ENCODE measurements around the gene DLGAP1. TPM values are rescaled to one million over a fixed set of nuclear protein-coding genes. Genes with fewer than 3 reads are reported as not detected.

The DLGAP1 gene
- total RNA-seq, 1 experiment from 2014 or later = 23.2 TPM

DNA sequence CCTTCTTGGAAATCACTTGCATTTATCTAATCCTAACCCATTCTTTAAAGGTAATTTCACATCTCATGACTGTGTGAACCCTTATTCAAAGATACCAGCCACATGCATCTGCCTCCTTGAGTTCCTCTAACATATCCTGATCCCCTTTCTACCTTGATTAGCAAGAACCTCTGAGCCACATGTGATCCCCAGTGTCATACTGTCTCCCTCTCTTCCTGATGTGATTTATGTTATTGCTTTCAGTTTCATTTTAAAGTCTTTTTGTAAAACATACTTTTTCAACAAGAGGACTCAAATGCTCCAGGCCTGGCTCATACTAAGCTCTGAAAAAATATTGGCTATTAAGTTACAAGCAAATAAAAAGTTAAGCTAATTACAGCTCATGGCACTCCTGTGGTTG is 470.1 kb downstream of the DLGAP1 start:
- TF ChIP-seq, protein P1, sequence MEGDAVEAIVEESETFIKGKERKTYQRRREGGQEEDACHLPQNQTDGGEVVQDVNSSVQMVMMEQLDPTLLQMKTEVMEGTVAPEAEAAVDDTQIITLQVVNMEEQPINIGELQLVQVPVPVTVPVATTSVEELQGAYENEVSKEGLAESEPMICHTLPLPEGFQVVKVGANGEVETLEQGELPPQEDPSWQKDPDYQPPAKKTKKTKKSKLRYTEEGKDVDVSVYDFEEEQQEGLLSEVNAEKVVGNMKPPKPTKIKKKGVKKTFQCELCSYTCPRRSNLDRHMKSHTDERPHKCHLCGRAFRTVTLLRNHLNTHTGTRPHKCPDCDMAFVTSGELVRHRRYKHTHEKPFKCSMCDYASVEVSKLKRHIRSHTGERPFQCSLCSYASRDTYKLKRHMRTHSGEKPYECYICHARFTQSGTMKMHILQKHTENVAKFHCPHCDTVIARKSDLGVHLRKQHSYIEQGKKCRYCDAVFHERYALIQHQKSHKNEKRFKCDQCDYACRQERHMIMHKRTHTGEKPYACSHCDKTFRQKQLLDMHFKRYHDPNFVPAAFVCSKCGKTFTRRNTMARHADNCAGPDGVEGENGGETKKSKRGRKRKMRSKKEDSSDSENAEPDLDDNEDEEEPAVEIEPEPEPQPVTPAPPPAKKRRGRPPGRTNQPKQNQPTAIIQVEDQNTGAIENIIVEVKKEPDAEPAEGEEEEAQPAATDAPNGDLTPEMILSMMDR (conservative IDR thresholded peaks at IDR 0.05) = no peak
- Histone ChIP-seq H3K9me3 (ENCODE audit: control insufficient read depth, low read depth, low read length) (no peaks in the 10 kb centered on the region), H3K4me2 (ENCODE audit: insufficient read depth, insufficient read length, low read length) (no peak overlapping the region), H3K4ac (ENCODE audit: low read depth, low read length) (no peak overlapping the region), H3K4me1 (ENCODE audit: insufficient read depth, low read length) (peaks cover 2% of the 10 kb centered on the region; the same call in 1 of the 2 replicates), H3K23me2 (ENCODE audit: insufficient read length, low read depth, low read length, poor library complexity, severe bottlenecking) (no peaks in the 10 kb centered on the region), H3K56ac (ENCODE audit: insufficient read length, low read depth, low read length) (no peak overlapping the region), H2AFZ (ENCODE audit: low read length) (no peak overlapping the region), H2BK5ac (ENCODE audit: insufficient read length, low read length) (no peak overlapping the region), H4K91ac (ENCODE audit: insufficient read length, low read depth, low read length) (no peak overlapping the region), H4K5ac (ENCODE audit: insufficient read length, low read depth, low read length) (no peak overlapping the region), H3K23ac (ENCODE audit: insufficient read length, low read depth, low read length) (no peak overlapping the region), H4K20me1 (ENCODE audit: control insufficient read depth, insufficient read depth, insufficient read length) (no peaks in the 10 kb centered on the region), H2BK120ac (ENCODE audit: low read depth, low read length, poor library complexity, severe bottlenecking) (no peak overlapping the region), H2BK12ac (ENCODE audit: insufficient read length, low read depth, low read length) (no peak overlapping the region), H4K8ac (replicated peaks; ENCODE audit: insufficient read length, low read depth, low read length) (no peak overlapping the region), H3K18ac (ENCODE audit: insufficient read length, low read depth, low read length) (no peak overlapping the region), H3K9ac (ENCODE audit: extremely low read depth, insufficient read length, low read length) (no peak overlapping the region), H2BK20ac (ENCODE audit: low read depth, low read length, poor library complexity, severe bottlenecking) (no peak overlapping the region), H3K79me1 (ENCODE audit: insufficient read depth, low read depth, low read length, poor library complexity, severe bottlenecking) (no peaks in the 10 kb centered on the region), H3T11ph (ENCODE audit: low read length) (no peak overlapping the region), H3K79me2 (ENCODE audit: insufficient read depth, low read length) (no peaks in the 10 kb centered on the region), H2AK5ac (ENCODE audit: insufficient read length, low read length) (no peak overlapping the region), H3K27ac (ENCODE audit: insufficient read length, low read depth, low read length) (no peak overlapping the region), H3K27me3 (ENCODE audit: insufficient read depth, low read length) (no peaks in the 10 kb centered on the region), H2BK15ac (ENCODE audit: low read depth, low read length) (no peak overlapping the region), H3K14ac (ENCODE audit: insufficient read depth, low read length) (no peak overlapping the region)
- no peaks in the 10 kb centered on the region for H3K27me3 Mint-ChIP-seq (ENCODE audit: low read depth)
- no peaks in the 10 kb centered on the region for H3K9me3 Mint-ChIP-seq
- peaks cover 0 to 2% (median 0%) of the 10 kb centered on the region in 3 experiments; a peak in 2 of 7 replicates for H3K36me3 Mint-ChIP-seq (ENCODE audit: insufficient read depth in 1 of 3, low read depth in 3 of 3)
- no peak for DNase-seq
- H3K4me1 Mint-ChIP-seq = peaks cover 33 to 44% of the 10 kb centered on the region in 2 experiments
- no peak overlapping the region for H3K27ac Mint-ChIP-seq
- H3K4me3 Mint-ChIP-seq = no peak overlapping the region
